IMR-90 (cell line): ENCODE measurements around the gene TAS2R10. TPM values are rescaled to one million over a fixed set of nuclear protein-coding genes. Genes with fewer than 3 reads are reported as not detected.

Experiments used
- ATAC-seq: fragments of 200-7000 bp; cut with Tn5 transposase; 2 replicates; pipeline ENCODE4 v1.9.1; 2020; ENCODE audit warnings: low read depth, mild to moderate bottlenecking, moderate library complexity
- BruUV-seq: library from RNA; stranded (reverse); fragments of 400-500 nt; replicated peaks from 2 replicates; lab custom pipeline; 2021; lab: Mats Ljungman, UMichigan
- CTCF ChIA-PET: fragments of 300-600 bp; formaldehyde crosslinking; extraction: SDS; loops from one replicate; lab custom pipeline; 2021; ENCODE audit warnings: antibody characterized with exemption; lab: Yijun Ruan, JAX
- POLR2A ChIA-PET: fragments of 300-600 bp; sonication (Branson Sonifier 250); formaldehyde crosslinking; loops from one replicate; lab custom pipeline; 2022; ENCODE audit warnings: antibody characterized with exemption; ENCODE audit not compliant: unreplicated experiment; lab: Charles Lee
- DNase-seq: peaks from one replicate; pipeline ENCODE4 v3.0.0; 2013
- H2AFZ ChIP-seq: replicated peaks from 2 replicates; pipeline ENCODE3; 2013; ENCODE audit warnings: low read length, mild to moderate bottlenecking; ENCODE audit not compliant: poor library complexity
- H2AK5ac ChIP-seq: 2 replicates; pipeline ENCODE4 v1.6.1; 2013; ENCODE audit warnings: low read depth, low read length, inconsistent platforms
- H2AK9ac ChIP-seq: replicated peaks from 2 replicates; pipeline ENCODE3; 2013; ENCODE audit warnings: mild to moderate bottlenecking, low read depth, low read length, moderate library complexity; ENCODE audit not compliant: poor library complexity
- H2BK120ac ChIP-seq: 2 replicates; pipeline ENCODE4 v1.6.1; 2013; ENCODE audit warnings: low read depth, low read length, inconsistent platforms
- H2BK15ac ChIP-seq: 3 replicates; pipeline ENCODE4 v1.6.1; 2013; ENCODE audit warnings: low read depth, low read length, inconsistent platforms
- H2BK20ac ChIP-seq: 2 replicates; pipeline ENCODE4 v1.6.1; 2013; ENCODE audit warnings: low read depth, mild to moderate bottlenecking, inconsistent platforms, low read length, moderate library complexity
- H2BK5ac ChIP-seq: 2 replicates; pipeline ENCODE4 v1.6.1; 2013; ENCODE audit warnings: mild to moderate bottlenecking, low read depth, low read length, inconsistent platforms; ENCODE audit not compliant: poor library complexity, severe bottlenecking
- H3K14ac ChIP-seq: replicated peaks from 2 replicates; pipeline ENCODE4 v1.6.1; 2013; ENCODE audit warnings: low read depth, low read length, inconsistent platforms
- H3K18ac ChIP-seq: 2 replicates; pipeline ENCODE4 v1.6.1; 2013; ENCODE audit warnings: low read depth, low read length, control low read depth
- H3K23ac ChIP-seq: 2 replicates; pipeline ENCODE4 v1.6.1; 2013; ENCODE audit warnings: low read depth, low read length, inconsistent platforms
- H3K27ac ChIP-seq: 2 replicates; pipeline ENCODE4 v1.5.1; 2013; ENCODE audit warnings: mild to moderate bottlenecking, control low read depth, low read length; ENCODE audit not compliant: insufficient read depth
- H3K27me3 ChIP-seq: 2 replicates; pipeline ENCODE4 v1.6.1; 2013; ENCODE audit warnings: low read length; ENCODE audit not compliant: control insufficient read depth, insufficient read depth
- H3K36me3 ChIP-seq: 2 replicates; pipeline ENCODE4 v1.6.1; 2013; ENCODE audit warnings: low read length, mixed read lengths; ENCODE audit not compliant: control insufficient read depth, insufficient read depth
- H3K4ac ChIP-seq: 2 replicates; pipeline ENCODE4 v1.6.1; 2013; ENCODE audit warnings: low read depth, low read length, inconsistent platforms
- H3K4me1 ChIP-seq: 2 replicates; pipeline ENCODE4 v1.6.1; 2013; ENCODE audit warnings: low read length, mixed read lengths; ENCODE audit not compliant: control insufficient read depth, insufficient read depth
- H3K4me2 ChIP-seq: 2 replicates; pipeline ENCODE4 v1.6.1; 2013; ENCODE audit warnings: low read depth, mild to moderate bottlenecking, control low read depth, low read length, moderate library complexity
- H3K4me3 ChIP-seq: 2 replicates; pipeline ENCODE4 v1.5.1; 2013; ENCODE audit warnings: low read depth, mild to moderate bottlenecking, control low read depth, low read length, moderate library complexity; ENCODE audit not compliant: insufficient read depth
- H3K56ac ChIP-seq: 2 replicates; pipeline ENCODE4 v1.6.1; 2013; ENCODE audit warnings: low read length, inconsistent platforms; ENCODE audit not compliant: insufficient read depth; ENCODE audit errors: extremely low read depth
- H3K79me1 ChIP-seq, 2 experiments: 2 replicates each; pipeline ENCODE4 v1.6.1; 2013; ENCODE audit warnings: low read length in 2 of 2, inconsistent platforms in 1 of 2, low read depth in 1 of 2
- H3K9ac ChIP-seq: 2 replicates; pipeline ENCODE4 v1.6.1; 2013; ENCODE audit warnings: low read depth, low read length, control low read depth
- H3K9me1 ChIP-seq: 2 replicates; pipeline ENCODE4 v1.6.1; 2013; ENCODE audit warnings: low read length, inconsistent platforms; ENCODE audit not compliant: insufficient read depth
- H3K9me3 ChIP-seq: 2 replicates; pipeline ENCODE4 v1.6.1; 2013; ENCODE audit warnings: low read length; ENCODE audit not compliant: control insufficient read depth, insufficient read depth
- H4K20me1 ChIP-seq: 2 replicates; pipeline ENCODE4 v1.6.1; 2013; ENCODE audit warnings: low read length, inconsistent platforms; ENCODE audit not compliant: insufficient read depth
- H4K5ac ChIP-seq: 2 replicates; pipeline ENCODE4 v1.6.1; 2013; ENCODE audit warnings: mild to moderate bottlenecking, low read depth, low read length, control low read depth
- H4K8ac ChIP-seq, 2 experiments: 2 replicates each; pipeline ENCODE4 v1.6.1; 2013; ENCODE audit warnings: low read depth in 2 of 2, low read length in 2 of 2, control low read depth in 1 of 2, inconsistent platforms in 1 of 2
- H4K91ac ChIP-seq: 2 replicates; pipeline ENCODE4 v1.6.1; 2013; ENCODE audit warnings: low read depth, low read length, inconsistent platforms; ENCODE audit not compliant: insufficient read depth
- CEBPB ChIP-seq: IDR thresholded peaks from 2 replicates; pipeline ENCODE4 v1.6.1; 2012; ENCODE audit warnings: low read depth, low read length, improper control_type of control experiment
- SMC3 ChIP-seq: fragments of 150-350 bp; IDR thresholded peaks from 2 replicates; pipeline ENCODE4 v1.6.1; 2016; ENCODE audit warnings: low read depth, mild to moderate bottlenecking, antibody characterized with exemption, low read length, moderate library complexity
- WGBS, 2 experiments: methylation state at CpG; one replicate each; pipeline versions ENCODE4 v1.1.5 to v1.1.7; 2013; ENCODE audit warnings: missing lambda C conversion rate in 2 of 2; ENCODE audit not compliant: insufficient read length in 1 of 2; ENCODE audit errors: extremely low coverage in 2 of 2; 5-methylcytosine and 5-hydroxymethylcytosine counted together
- dilution Hi-C: fragments of 300-500 bp; cut with HindIII; formaldehyde crosslinking; loops from one replicate; pipeline ENCODE4 v1.14.3; 2018; ENCODE audit warnings: low sequenced_read_pairs; ENCODE audit not compliant: unreplicated experiment
- in situ Hi-C: fragments of 300-500 bp; cut with MboI; formaldehyde crosslinking; loops from 3 replicates; pipeline ENCODE4 v1.14.3; 2019; ENCODE audit warnings: low sequenced_read_pairs, inconsistent platforms, mixed read lengths
- intact Hi-C: fragments of 100-400 bp; cut with micrococcal nuclease; formaldehyde crosslinking; loops from 2 replicates; pipeline ENCODE4 v1.10.0; 2022
- polyA plus RNA-seq, 3 experiments: library from polyadenylated mRNA; depleted of rRNA; stranded (reverse); fragments of >200 nt; gene quantifications; 2 replicates each; pipeline ENCODE4 v1.2.3, GENCODE V29; 2012; ENCODE audit warnings: low replicate concordance in 1 of 3
- total RNA-seq: library from RNA; depleted of rRNA; stranded (reverse); fragments of >200 nt; gene quantifications from 2 replicates; pipeline ENCODE4 v1.2.3, GENCODE V29; 2012

Gene TAS2R10
- total and polyA plus RNA-seq, 2 of the 4 experiments (the other 2 are of a cell fraction): 0.07 to 0.36 TPM

GRCh38 chr12:10829994-10830393, 3.8 kb upstream of the TAS2R10 start:
- Histone ChIP-seq H2AK9ac (no peak overlapping the region), H2BK15ac (no peak overlapping the region), H3K18ac (no peak overlapping the region), H3K36me3 (no peaks in the 10 kb centered on the region), H4K91ac (no peak overlapping the region), H2AFZ (no peak overlapping the region), H3K79me1 (no peaks in the 10 kb centered on the region), H3K4me3 (no peak overlapping the region), H3K9me1 (no peaks in the 10 kb centered on the region), H4K20me1 (no peaks in the 10 kb centered on the region), H3K27ac (no peak overlapping the region), H3K14ac (no peak overlapping the region), H3K9me3 (no peaks in the 10 kb centered on the region), H4K5ac (no peak overlapping the region), H3K56ac (no peak overlapping the region), H4K8ac (no peak overlapping the region), H3K4me1 (no peaks in the 10 kb centered on the region), H3K27me3 (no peaks in the 10 kb centered on the region), H3K4me2 (no peak overlapping the region), H3K9ac (no peak overlapping the region), H3K4ac (no peak overlapping the region), H2BK5ac (no peak overlapping the region), H2AK5ac (no peak overlapping the region), H2BK20ac (no peak overlapping the region), H3K23ac (no peak overlapping the region), H2BK120ac (no peak overlapping the region)
- in situ Hi-C loops: no loop called here
- BruUV-seq: no TSS peak
- CTCF ChIA-PET: no interaction called here
- dilution Hi-C loops: no loop called here
- ATAC-seq: no peak
- DNase-seq: no peak
- TF ChIP-seq CEBPB (peak; percentile 84), SMC3 (no peak)
- intact Hi-C loops: loop anchor here (10.0 kb wide), 1 partner anchor 345 kb away; the partner anchor contains the start of gene SMIM10L1
- WGBS, 2 experiments: no CpG with 5 or more reads among the region's 1 CpG
- POLR2A ChIA-PET: no interaction called here
